Kidney (tissue), 14 donors: ENCODE measurements around the gene TMEM72. TPM values are rescaled to one million over a fixed set of nuclear protein-coding genes. Genes with fewer than 3 reads are reported as not detected.

Source experiments
- DNase-seq, 5 donors: peaks; one replicate each; pipeline ENCODE4 v3.0.0-alpha.2; 2013 to 2020
- FAIRE-seq: peaks from 2 replicates; lab custom pipeline; 2012; peaks lifted over from hg19 to GRCh38; lab: Jason Lieb, UNC
- H3K27ac ChIP-seq, 2 donors: one replicate each; pipeline ENCODE4 v1.7.0; 2013; ENCODE audit warnings: low read depth in 2 of 2, low read length in 2 of 2, inconsistent platforms in 1 of 2
- H3K27me3 ChIP-seq: one replicate; pipeline ENCODE4 v1.7.1; 2013; ENCODE audit warnings: low read length, inconsistent platforms; ENCODE audit not compliant: control insufficient read depth, insufficient read depth
- H3K36me3 ChIP-seq, 3 donors: one replicate each; pipeline versions ENCODE4 v1.7.0 to v1.7.1; 2013; ENCODE audit warnings: low read length in 3 of 3, control low read depth in 1 of 3, inconsistent platforms in 1 of 3; ENCODE audit not compliant: insufficient read depth in 3 of 3, control insufficient read depth in 2 of 3
- H3K4me1 ChIP-seq, 3 donors: one replicate each; pipeline versions ENCODE4 v1.7.0 to v1.7.1; 2013; ENCODE audit warnings: low read length in 3 of 3, inconsistent platforms in 1 of 3, low read depth in 1 of 3; ENCODE audit not compliant: control insufficient read depth in 2 of 3, insufficient read depth in 2 of 3
- H3K4me3 ChIP-seq, 3 donors: one replicate each; pipeline versions ENCODE4 v1.7.0 to v1.8.1; 2013; ENCODE audit warnings: low read length in 3 of 3, control low read depth in 1 of 3, inconsistent platforms in 1 of 3
- H3K9ac ChIP-seq, 3 donors: one replicate each; pipeline versions ENCODE4 v1.7.0 to v1.7.1; 2013; ENCODE audit warnings: low read length in 3 of 3, control low read depth in 1 of 3, inconsistent platforms in 1 of 3
- H3K9me3 ChIP-seq, 3 donors: one replicate each; pipeline versions ENCODE4 v1.7.0 to v1.7.1; 2013; ENCODE audit warnings: low read length in 3 of 3, control low read depth in 1 of 3, inconsistent platforms in 1 of 3; ENCODE audit not compliant: control insufficient read depth in 2 of 3, insufficient read depth in 1 of 3
- intact Hi-C: fragments of 100-400 bp; cut with DNase I; formaldehyde crosslinking; loops from one replicate; pipeline ENCODE4 v1.11.1; 2022
- polyA plus RNA-seq: library from polyadenylated mRNA; stranded (reverse); fragments of 350-450 nt; fragmentation: Illumina TruSeq; extraction: RNeasy Lipid Tissue Mini Kit (QIAGEN cat#74804); gene quantifications from one replicate; pipeline ENCODE4 v1.2.3, GENCODE V29; 2014; ENCODE audit warnings: low read depth, low replicate concordance; ENCODE audit not compliant: insufficient read depth
- total RNA-seq: library from RNA; stranded (reverse); fragmentation: NEBNext Ultra II Directional; extraction: Animal tissue kit (Norgen Biotek cat#: 25700); gene quantifications from one replicate; pipeline ENCODE4 v1.2.1, GENCODE V29; 2021
- TF ChIP-seq, protein P1 (sequence below): IDR thresholded peaks from 3 replicates; pipeline ENCODE4 v1.5.1; 2012; ENCODE audit warnings: mild to moderate bottlenecking, moderate library complexity, borderline replicate concordance; ENCODE audit not compliant: insufficient read depth; ENCODE audit errors: extremely low read depth
- donor health status: control.
- donor health status: control.
- donor health status: control.
- donor health status: control.
- donor health status: control.
- donor health status: DM: yes; HTN: yes; CAD: no.
- donor health status: Normal renal cell carcinoma (clear cell type).

The TMEM72 gene
- total and polyA plus RNA-seq, 2 donors from 2014 or later, result 19.3 to 127 TPM

DNA sequence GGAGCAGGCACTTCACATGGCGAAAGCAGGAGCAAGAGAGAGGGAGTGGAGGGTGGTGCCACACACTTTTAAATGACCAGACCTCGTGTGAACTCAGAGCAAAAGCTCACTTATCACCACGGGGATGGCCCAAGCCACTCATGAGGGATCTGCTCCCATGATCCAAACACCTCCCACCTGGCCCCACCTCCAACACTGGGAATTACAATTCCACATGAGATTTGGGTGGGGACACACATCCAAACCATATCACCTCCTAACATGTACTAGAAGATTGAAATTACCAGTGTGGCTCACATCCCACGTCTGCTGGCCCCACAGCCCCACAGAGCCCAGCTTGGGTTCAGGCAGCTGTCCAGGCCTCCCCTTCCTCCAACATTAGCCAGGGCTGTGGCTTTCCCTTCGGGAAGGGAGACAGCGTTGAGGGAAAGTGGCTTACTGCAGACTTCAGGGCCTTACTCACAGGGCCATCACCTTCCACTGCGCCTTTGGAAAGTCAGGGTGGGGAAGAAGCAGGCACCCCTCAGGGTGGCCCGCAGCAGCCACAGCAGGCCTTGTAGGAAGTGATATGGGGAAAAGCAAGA lies 59.8 kb downstream of the TMEM72 start:
- DNase-seq (no peak), FAIRE-seq (no peak)
- no peak overlapping the region for H3K9ac ChIP-seq
- H3K4me3 ChIP-seq, result no peak overlapping the region
- intact Hi-C loops, result no loop called here
- no peaks in the 10 kb centered on the region for H3K9me3 ChIP-seq
- no peak overlapping the region for H3K27ac ChIP-seq
- peaks cover 0 to 26% (median 25%) of the 10 kb centered on the region in 3 donors for H3K36me3 ChIP-seq
- H3K4me1 ChIP-seq, result peaks cover 4 to 51% (median 34%) of the 10 kb centered on the region in 3 donors
- H3K27me3 ChIP-seq, result no peaks in the 10 kb centered on the region
- TF ChIP-seq, protein P1, sequence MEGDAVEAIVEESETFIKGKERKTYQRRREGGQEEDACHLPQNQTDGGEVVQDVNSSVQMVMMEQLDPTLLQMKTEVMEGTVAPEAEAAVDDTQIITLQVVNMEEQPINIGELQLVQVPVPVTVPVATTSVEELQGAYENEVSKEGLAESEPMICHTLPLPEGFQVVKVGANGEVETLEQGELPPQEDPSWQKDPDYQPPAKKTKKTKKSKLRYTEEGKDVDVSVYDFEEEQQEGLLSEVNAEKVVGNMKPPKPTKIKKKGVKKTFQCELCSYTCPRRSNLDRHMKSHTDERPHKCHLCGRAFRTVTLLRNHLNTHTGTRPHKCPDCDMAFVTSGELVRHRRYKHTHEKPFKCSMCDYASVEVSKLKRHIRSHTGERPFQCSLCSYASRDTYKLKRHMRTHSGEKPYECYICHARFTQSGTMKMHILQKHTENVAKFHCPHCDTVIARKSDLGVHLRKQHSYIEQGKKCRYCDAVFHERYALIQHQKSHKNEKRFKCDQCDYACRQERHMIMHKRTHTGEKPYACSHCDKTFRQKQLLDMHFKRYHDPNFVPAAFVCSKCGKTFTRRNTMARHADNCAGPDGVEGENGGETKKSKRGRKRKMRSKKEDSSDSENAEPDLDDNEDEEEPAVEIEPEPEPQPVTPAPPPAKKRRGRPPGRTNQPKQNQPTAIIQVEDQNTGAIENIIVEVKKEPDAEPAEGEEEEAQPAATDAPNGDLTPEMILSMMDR, result no peak

GRCh38 chr10:44971434-44971833 lies 60.3 kb downstream of the TMEM72 start:
- intact Hi-C loops, result no loop called here
- Histone ChIP-seq H3K9me3 (no peaks in the 10 kb centered on the region), H3K4me1 (peaks cover 0 to 47% (median 34%) of the 10 kb centered on the region in 3 donors), H3K36me3 (peaks cover 0 to 31% (median 25%) of the 10 kb centered on the region in 3 donors), H3K9ac (no peak overlapping the region), H3K4me3 (no peak overlapping the region), H3K27me3 (no peaks in the 10 kb centered on the region), H3K27ac (no peak overlapping the region)
- FAIRE-seq (no peak), DNase-seq (no peak)
- TF ChIP-seq, protein P1, result no peak

- no peaks in the 10 kb centered on the region for H3K27me3 ChIP-seq
- intact Hi-C loops, result no loop called here
- peaks cover 0 to 38% (median 25%) of the 10 kb centered on the region in 3 donors for H3K36me3 ChIP-seq
- H3K4me1 ChIP-seq, result peaks cover 0 to 50% (median 36%) of the 10 kb centered on the region in 3 donors
- FAIRE-seq (no peak), DNase-seq (no peak)
- H3K27ac ChIP-seq, result peak overlapping the region in 1 of 2 donors; percentile 7
- TF ChIP-seq, protein P1, result no peak
- no peaks in the 10 kb centered on the region for H3K9me3 ChIP-seq
- H3K4me3 ChIP-seq, result no peak overlapping the region
- H3K9ac ChIP-seq, result no peak overlapping the region
Observed at GRCh38 chr10:44971935-44972757, 61.0 kb downstream of the TMEM72 start.
